HG02852 (cell line): ENCODE measurements around the gene CDKN2AIP.
A peak's percentile ranks its signal among the peaks of the same experiment; 100 is the strongest.

Source experiments
- ATAC-seq: cut with Tn5 transposase; IDR thresholded peaks from one replicate; pipeline ENCODE4 v1.9.1; 2021; ENCODE audit warnings: mild to moderate bottlenecking, moderate library complexity; ENCODE audit not compliant: unreplicated experiment

CDKN2AIP gene

GRCh38 chr4:183444214-183445096 is at the start of gene CDKN2AIP:
CDKN2AIP (plus strand) TSS chr4:183444636; CDS start chr4:183444798, 162 bp downstream.
- ATAC-seq: peak; percentile 81

- no peak for ATAC-seq
Observed at GRCh38 chr4:183395395-183395794, 49.0 kb upstream of the CDKN2AIP start.

GRCh38 chr4:183396227-183396637 is 48.2 kb upstream of the CDKN2AIP start:
- no peak for ATAC-seq

DNA sequence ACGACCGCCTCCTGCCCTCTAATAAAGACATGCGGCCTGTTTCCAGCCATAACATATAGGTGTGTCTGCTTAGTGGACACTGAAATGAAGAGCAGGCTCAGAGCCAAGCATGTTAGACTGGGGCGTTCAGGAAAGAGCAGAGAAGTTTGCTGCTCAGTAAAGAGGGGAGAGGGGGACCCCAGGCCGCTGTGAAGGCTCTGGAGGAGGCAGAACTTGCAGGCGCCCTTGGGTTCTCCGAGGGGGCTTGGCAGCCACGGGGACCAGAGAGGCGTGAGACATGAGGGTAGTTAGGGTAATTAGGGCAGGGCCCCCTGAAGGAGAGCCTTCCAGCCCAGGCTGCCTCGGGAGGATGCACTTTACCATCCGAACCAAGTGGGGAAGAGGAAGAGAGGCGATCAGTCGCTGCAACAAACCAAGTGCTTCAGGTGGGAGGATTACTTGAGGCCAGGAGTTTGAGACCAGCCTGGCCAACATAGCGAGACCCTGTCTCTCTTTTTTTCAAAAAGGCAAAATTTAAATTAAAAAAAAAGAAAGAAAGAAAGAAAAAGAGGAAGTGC is 46.6 kb upstream of the CDKN2AIP start:
- no peak for ATAC-seq

DNA sequence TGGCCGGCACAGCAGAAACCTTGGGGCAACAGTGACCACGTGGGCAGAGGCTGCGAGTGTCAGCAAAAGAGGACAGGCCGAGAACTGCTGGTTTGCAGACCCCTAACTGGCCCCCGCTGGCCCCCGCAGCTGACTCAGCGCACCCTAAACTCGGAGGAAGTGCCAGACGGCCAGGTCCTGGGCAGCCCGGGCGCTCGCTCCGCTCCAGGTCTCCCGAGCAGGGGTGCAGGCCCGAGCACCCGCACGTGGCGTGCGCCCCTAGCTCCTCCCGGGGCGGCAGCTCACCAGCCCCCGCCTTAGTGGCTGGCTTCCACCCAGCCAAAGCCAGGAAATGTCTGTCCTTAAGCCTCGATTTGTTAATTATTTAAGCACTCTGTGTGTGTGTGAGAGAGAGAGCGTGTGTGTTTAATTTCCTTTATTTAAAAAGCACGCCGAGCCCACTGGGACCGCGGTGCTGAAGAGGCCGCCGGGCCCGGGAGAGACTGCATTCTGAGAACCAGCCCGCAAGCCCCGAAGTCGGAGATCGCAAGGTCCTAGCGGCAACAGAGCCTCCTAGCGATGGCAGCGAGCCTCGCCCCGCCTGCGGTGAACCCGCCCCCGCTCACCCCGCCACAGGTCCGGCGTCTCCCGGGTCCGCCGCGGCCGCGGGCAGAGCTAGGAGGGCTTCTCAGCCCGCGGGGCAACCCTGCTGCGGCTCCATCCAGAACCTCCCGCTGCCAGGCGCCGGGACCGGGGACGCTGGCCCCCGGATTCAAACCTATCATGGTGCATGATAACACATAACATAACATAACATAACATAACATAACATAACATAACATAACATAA is 45.9 kb upstream of the CDKN2AIP start:
- ATAC-seq: peak; percentile 86

GRCh38 chr4:183399126-183399522 is 45.3 kb upstream of the CDKN2AIP start:
- ATAC-seq: no peak

GRCh38 chr4:183399616-183400015 is 44.8 kb upstream of the CDKN2AIP start:
- ATAC-seq: no peak

GRCh38 chr4:183400035-183400434 is 44.4 kb upstream of the CDKN2AIP start:
- no peak for ATAC-seq

DNA sequence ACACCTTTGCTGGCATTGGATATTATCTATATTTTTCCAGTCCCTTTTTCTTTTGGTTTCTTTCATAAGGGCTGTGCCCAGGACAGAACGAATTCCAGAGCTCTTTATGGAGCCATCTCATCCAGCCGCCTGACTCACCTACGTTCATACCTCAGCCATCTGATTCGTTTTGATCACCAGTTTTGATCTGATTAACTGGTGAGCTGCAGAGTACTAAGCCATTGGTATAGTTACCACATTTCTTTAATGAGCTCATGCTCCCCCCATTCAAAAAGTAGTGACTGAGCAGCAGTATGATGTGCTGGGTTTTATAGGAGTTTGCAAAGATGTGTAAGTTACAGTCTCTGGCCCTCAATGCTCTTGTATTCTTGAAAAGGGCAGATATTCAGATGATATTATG is 43.0 kb upstream of the CDKN2AIP start:
- no peak for ATAC-seq

DNA sequence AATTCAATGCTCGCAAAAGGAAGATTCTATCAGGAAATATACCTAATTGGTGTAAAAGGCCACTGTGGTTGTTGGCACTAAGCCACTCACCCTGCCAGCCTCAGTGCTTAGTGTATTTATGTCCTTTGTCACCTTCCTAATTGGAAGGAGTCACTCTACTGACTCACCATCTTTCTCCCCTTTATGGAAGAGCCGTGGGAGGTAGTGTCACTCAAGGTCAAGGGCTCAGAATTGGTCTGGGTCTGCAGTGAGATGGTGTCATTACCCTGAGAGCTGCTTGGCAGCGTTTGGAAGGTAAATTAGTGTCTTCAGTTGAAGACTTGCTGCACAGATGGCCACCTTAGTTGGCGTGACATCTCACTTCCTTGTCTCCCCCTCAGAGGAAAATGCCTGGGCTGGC is 41.7 kb upstream of the CDKN2AIP start:
- no peak for ATAC-seq

DNA sequence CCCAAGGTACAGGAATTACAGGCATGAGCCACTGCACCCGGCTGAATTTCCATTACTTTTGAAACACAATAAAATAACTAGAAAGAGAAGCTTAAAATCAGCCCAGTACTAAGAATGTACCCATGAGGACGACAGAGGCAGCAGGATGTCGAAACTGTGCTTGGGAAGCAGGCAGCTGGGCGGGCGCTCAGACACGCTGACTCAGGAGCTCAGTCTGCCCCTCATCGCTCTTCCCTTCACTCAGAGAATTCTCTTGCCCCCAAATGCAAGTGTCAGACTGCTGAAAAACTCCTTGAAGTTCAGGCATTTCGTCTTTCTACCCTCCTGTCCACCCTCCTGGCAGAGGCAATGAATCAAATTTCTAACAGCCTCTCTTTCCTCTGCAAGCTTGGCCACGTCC is 41.0 kb upstream of the CDKN2AIP start:
- no peak for ATAC-seq

GRCh38 chr4:183403961-183404360 is 40.5 kb upstream of the CDKN2AIP start:
- no peak for ATAC-seq

- no peak for ATAC-seq
Observed at GRCh38 chr4:183405303-183405702, 39.1 kb upstream of the CDKN2AIP start.

DNA sequence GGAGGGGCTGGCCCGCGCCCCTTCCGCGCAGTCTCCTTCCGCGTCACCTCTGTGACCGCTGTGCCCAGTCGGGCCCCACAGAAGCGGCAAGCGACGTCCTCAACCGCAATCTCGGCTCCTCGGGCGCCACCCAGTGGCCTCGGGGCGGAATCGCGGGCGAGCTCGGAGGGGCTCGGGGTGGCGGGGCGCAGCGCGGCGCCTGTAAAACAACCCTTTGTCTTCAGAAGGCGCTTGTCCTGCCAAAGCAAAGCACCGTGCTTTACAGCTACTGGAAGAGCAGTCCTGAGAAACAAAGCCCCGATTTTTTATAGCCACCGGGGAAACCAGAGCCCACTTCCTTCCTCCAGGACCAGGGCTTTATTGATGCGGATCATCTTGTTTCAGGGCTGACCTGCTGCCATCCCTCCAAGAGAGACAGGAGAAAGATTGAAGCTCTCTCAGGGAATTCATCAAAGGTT is 37.3 kb upstream of the CDKN2AIP start:
- ATAC-seq: peak; percentile 86

- ATAC-seq: no peak
Observed at GRCh38 chr4:183407635-183408464, 36.6 kb upstream of the CDKN2AIP start.

DNA sequence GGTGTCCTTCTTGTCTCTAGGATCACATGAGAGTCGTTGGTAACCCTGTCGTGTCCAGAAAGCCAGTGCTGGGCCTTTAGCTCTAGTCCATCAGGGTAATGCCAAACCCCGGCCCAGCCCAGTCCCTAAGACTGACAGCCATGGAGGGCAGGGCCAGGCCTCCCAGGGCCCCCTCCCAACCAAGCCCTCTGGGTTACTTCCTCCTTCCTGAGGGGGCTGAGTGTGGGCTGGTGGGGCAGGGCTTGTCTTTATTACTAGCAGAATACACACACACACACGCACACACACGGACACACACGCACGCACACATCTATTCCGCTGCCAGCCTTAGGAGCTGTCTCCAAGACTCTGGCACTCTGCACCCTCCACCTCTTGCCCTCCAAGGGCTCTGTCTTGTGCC is 35.6 kb upstream of the CDKN2AIP start:
- no peak for ATAC-seq

DNA sequence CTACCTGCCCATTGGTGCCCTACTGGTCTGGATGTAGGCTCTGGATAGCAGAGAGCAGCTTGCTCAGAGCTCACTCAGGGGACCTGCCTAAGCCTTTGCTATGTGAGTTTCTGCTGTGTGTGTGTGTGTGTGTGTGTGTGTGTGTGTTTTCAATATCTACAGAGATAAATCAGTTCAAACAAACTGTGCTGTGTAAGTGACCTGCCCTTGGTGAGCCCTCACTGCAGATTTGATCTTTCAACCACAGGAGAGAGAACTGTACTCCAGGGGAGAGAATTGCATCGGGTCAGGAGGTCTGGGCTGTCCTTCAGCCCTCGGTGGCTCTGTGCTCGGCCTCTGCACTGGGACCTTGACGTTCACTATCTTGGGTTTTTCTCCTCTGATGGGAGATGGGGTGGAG is 35.0 kb upstream of the CDKN2AIP start:
- ATAC-seq: no peak

DNA sequence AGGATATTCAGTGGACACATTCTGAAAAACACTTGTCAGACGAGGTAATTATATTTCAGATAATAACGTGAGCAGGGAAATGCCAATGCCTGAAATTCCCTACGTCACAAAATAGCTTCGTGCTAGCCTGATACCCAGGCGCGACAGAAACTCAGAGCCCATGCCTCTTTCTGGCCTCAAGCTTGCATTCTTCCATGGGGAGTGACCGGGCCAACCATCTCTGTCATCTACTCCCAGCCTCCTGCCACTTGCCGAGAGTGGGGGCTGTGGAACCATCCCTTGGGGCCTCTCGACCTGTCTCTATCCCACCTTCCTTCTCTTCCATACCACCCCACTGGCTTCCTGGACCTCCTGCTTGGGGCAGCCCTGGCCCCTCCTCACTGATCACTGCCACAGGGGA is 34.5 kb upstream of the CDKN2AIP start:
- no peak for ATAC-seq

- peak; percentile 70 for ATAC-seq
Observed at GRCh38 chr4:183411291-183411861, 33.1 kb upstream of the CDKN2AIP start.

DNA sequence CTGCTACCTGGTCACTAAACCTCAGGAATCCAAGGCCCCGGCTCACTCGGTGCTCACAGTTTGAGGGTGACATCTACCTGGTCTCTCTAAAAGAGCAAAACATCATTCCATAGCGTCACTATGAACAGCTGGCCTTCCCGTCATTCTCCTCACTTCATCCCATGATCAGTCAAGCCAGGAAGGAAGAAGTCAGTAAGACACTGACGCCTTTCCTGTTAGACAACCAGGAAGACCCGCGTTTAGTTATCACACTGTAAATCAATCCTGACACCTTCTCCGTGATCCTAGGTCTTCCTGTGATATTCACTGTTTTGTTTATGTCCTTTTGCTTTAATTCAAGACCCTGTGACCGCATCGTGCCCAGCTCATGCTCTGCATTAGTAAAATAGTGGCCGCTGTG is 31.6 kb upstream of the CDKN2AIP start:
- ATAC-seq: no peak
